ENCODE data around the gene TPP1. TPM values are rescaled to one million over a fixed set of nuclear protein-coding genes. Genes with fewer than 3 reads are reported as not detected.
A peak's percentile ranks its signal among the peaks of the same experiment; 100 is the strongest.

Gene TPP1
- total RNA-seq, 1 donor from 2014 or later: 15.7 TPM

GRCh38 chr11:6648501-6648900, 29.3 kb upstream of the TPP1 start:
- Histone ChIP-seq H3K4me1 (ENCODE audit: control insufficient read depth in 3 of 3, insufficient read depth in 3 of 3, low read length in 3 of 3) (peaks cover 35 to 40% (median 36%) of the 10 kb centered on the region in 3 donors), H3K27ac (ENCODE audit: low read depth, low read length) (peak overlapping the region; percentile 85), H3K9ac (ENCODE audit: low read depth in 1 of 3, low read length in 3 of 3) (no peak overlapping the region), H3K27me3 (ENCODE audit: control insufficient read depth in 3 of 3, insufficient read depth in 3 of 3, low read length in 3 of 3) (peaks cover 5 to 13% (median 7%) of the 10 kb centered on the region in 3 donors), H3K4me3 (ENCODE audit: low read length in 3 of 3) (no peak overlapping the region), H3K9me3 (ENCODE audit: control insufficient read depth in 3 of 3, low read length in 3 of 3) (no peaks in the 10 kb centered on the region), H3K36me3 (ENCODE audit: control insufficient read depth in 3 of 3, insufficient read depth in 3 of 3, low read length in 3 of 3) (no peaks in the 10 kb centered on the region)

- H3K27ac ChIP-seq (ENCODE audit: low read depth, low read length): peak overlapping the region; percentile 85
- H3K4me3 ChIP-seq (ENCODE audit: low read length in 3 of 3): no peak overlapping the region
- no peaks in the 10 kb centered on the region for H3K36me3 ChIP-seq (ENCODE audit: control insufficient read depth in 3 of 3, insufficient read depth in 3 of 3, low read length in 3 of 3)
- no peaks in the 10 kb centered on the region for H3K9me3 ChIP-seq (ENCODE audit: control insufficient read depth in 3 of 3, low read length in 3 of 3)
- peaks cover 34 to 36% (median 36%) of the 10 kb centered on the region in 3 donors for H3K4me1 ChIP-seq (ENCODE audit: control insufficient read depth in 3 of 3, insufficient read depth in 3 of 3, low read length in 3 of 3)
- no peak overlapping the region for H3K9ac ChIP-seq (ENCODE audit: low read depth in 1 of 3, low read length in 3 of 3)
- peaks cover 4 to 13% (median 5%) of the 10 kb centered on the region in 3 donors for H3K27me3 ChIP-seq (ENCODE audit: control insufficient read depth in 3 of 3, insufficient read depth in 3 of 3, low read length in 3 of 3)
Observed at GRCh38 chr11:6647836-6648235, 28.6 kb upstream of the TPP1 start.

GRCh38 chr11:6646918-6647679, 27.9 kb upstream of the TPP1 start:
- H3K36me3 ChIP-seq (ENCODE audit: control insufficient read depth in 3 of 3, insufficient read depth in 3 of 3, low read length in 3 of 3): no peaks in the 10 kb centered on the region
- peak overlapping the region in 2 of 3 donors; percentile 28 to 58 for H3K9ac ChIP-seq (ENCODE audit: low read depth in 1 of 3, low read length in 3 of 3)
- H3K9me3 ChIP-seq (ENCODE audit: control insufficient read depth in 3 of 3, low read length in 3 of 3): no peaks in the 10 kb centered on the region
- peaks cover 0 to 13% (median 5%) of the 10 kb centered on the region in 3 donors for H3K27me3 ChIP-seq (ENCODE audit: control insufficient read depth in 3 of 3, insufficient read depth in 3 of 3, low read length in 3 of 3)
- H3K4me1 ChIP-seq (ENCODE audit: control insufficient read depth in 3 of 3, insufficient read depth in 3 of 3, low read length in 3 of 3): peaks cover 31 to 36% (median 32%) of the 10 kb centered on the region in 3 donors
- H3K4me3 ChIP-seq (ENCODE audit: low read length in 3 of 3): peak overlapping the region in 2 of 3 donors; percentile 20 to 27
- H3K27ac ChIP-seq (ENCODE audit: low read depth, low read length): peak overlapping the region; percentile 85

GRCh38 chr11:6646576-6646917, 27.3 kb upstream of the TPP1 start:
- no peaks in the 10 kb centered on the region for H3K9me3 ChIP-seq (ENCODE audit: control insufficient read depth in 3 of 3, low read length in 3 of 3)
- H3K9ac ChIP-seq (ENCODE audit: low read depth in 1 of 3, low read length in 3 of 3): peak overlapping the region in 1 of 3 donors; percentile 40
- peaks cover 0 to 13% (median 5%) of the 10 kb centered on the region in 3 donors for H3K27me3 ChIP-seq (ENCODE audit: control insufficient read depth in 3 of 3, insufficient read depth in 3 of 3, low read length in 3 of 3)
- peaks cover 31 to 39% (median 32%) of the 10 kb centered on the region in 3 donors for H3K4me1 ChIP-seq (ENCODE audit: control insufficient read depth in 3 of 3, insufficient read depth in 3 of 3, low read length in 3 of 3)
- peak overlapping the region; percentile 26 to 52 (median 27) for H3K4me3 ChIP-seq (ENCODE audit: low read length in 3 of 3)
- H3K36me3 ChIP-seq (ENCODE audit: control insufficient read depth in 3 of 3, insufficient read depth in 3 of 3, low read length in 3 of 3): no peaks in the 10 kb centered on the region
- peak overlapping the region; percentile 85 for H3K27ac ChIP-seq (ENCODE audit: low read depth, low read length)

GRCh38 chr11:6646071-6646470, 26.8 kb upstream of the TPP1 start:
- peak overlapping the region; percentile 85 for H3K27ac ChIP-seq (ENCODE audit: low read depth, low read length)
- H3K4me1 ChIP-seq (ENCODE audit: control insufficient read depth in 3 of 3, insufficient read depth in 3 of 3, low read length in 3 of 3): peaks cover 31 to 42% (median 32%) of the 10 kb centered on the region in 3 donors
- no peaks in the 10 kb centered on the region for H3K9me3 ChIP-seq (ENCODE audit: control insufficient read depth in 3 of 3, low read length in 3 of 3)
- peak overlapping the region; percentile 26 to 52 (median 29) for H3K4me3 ChIP-seq (ENCODE audit: low read length in 3 of 3)
- H3K27me3 ChIP-seq (ENCODE audit: control insufficient read depth in 3 of 3, insufficient read depth in 3 of 3, low read length in 3 of 3): peaks cover 0 to 13% (median 5%) of the 10 kb centered on the region in 3 donors
- H3K9ac ChIP-seq (ENCODE audit: low read depth in 1 of 3, low read length in 3 of 3): peak overlapping the region in 1 of 3 donors; percentile 40
- H3K36me3 ChIP-seq (ENCODE audit: control insufficient read depth in 3 of 3, insufficient read depth in 3 of 3, low read length in 3 of 3): peaks cover 0 to under 1% (median 0%) of the 10 kb centered on the region in 3 donors

GRCh38 chr11:6642957-6643356, 23.7 kb upstream of the TPP1 start:
- Histone ChIP-seq H3K4me1 (ENCODE audit: control insufficient read depth in 3 of 3, insufficient read depth in 3 of 3, low read length in 3 of 3) (peaks cover 39 to 45% (median 41%) of the 10 kb centered on the region in 3 donors), H3K9ac (ENCODE audit: low read depth in 1 of 3, low read length in 3 of 3) (no peak overlapping the region), H3K9me3 (ENCODE audit: control insufficient read depth in 3 of 3, low read length in 3 of 3) (no peaks in the 10 kb centered on the region), H3K27me3 (ENCODE audit: control insufficient read depth in 3 of 3, insufficient read depth in 3 of 3, low read length in 3 of 3) (peaks cover 0 to 9% (median 5%) of the 10 kb centered on the region in 3 donors), H3K4me3 (ENCODE audit: low read length in 3 of 3) (no peak overlapping the region), H3K36me3 (ENCODE audit: control insufficient read depth in 3 of 3, insufficient read depth in 3 of 3, low read length in 3 of 3) (peaks cover 0 to 11% (median 7%) of the 10 kb centered on the region in 3 donors), H3K27ac (ENCODE audit: low read depth, low read length) (no peak overlapping the region)

GRCh38 chr11:6640985-6641701, 21.9 kb upstream of the TPP1 start:
- Histone ChIP-seq H3K27ac (ENCODE audit: low read depth, low read length) (no peak overlapping the region), H3K9me3 (ENCODE audit: control insufficient read depth in 3 of 3, low read length in 3 of 3) (no peaks in the 10 kb centered on the region), H3K27me3 (ENCODE audit: control insufficient read depth in 3 of 3, insufficient read depth in 3 of 3, low read length in 3 of 3) (peaks cover 0 to 5% (median 0%) of the 10 kb centered on the region in 3 donors), H3K36me3 (ENCODE audit: control insufficient read depth in 3 of 3, insufficient read depth in 3 of 3, low read length in 3 of 3) (peaks cover 0 to 11% (median 7%) of the 10 kb centered on the region in 3 donors), H3K4me3 (ENCODE audit: low read length in 3 of 3) (no peak overlapping the region), H3K4me1 (ENCODE audit: control insufficient read depth in 3 of 3, insufficient read depth in 3 of 3, low read length in 3 of 3) (peaks cover 36 to 40% (median 38%) of the 10 kb centered on the region in 3 donors), H3K9ac (ENCODE audit: low read depth in 1 of 3, low read length in 3 of 3) (no peak overlapping the region)

- Histone ChIP-seq H3K4me3 (ENCODE audit: low read length in 3 of 3) (no peak overlapping the region), H3K9me3 (ENCODE audit: control insufficient read depth in 3 of 3, low read length in 3 of 3) (no peaks in the 10 kb centered on the region), H3K4me1 (ENCODE audit: control insufficient read depth in 3 of 3, insufficient read depth in 3 of 3, low read length in 3 of 3) (peaks cover 35 to 40% (median 38%) of the 10 kb centered on the region in 3 donors), H3K36me3 (ENCODE audit: control insufficient read depth in 3 of 3, insufficient read depth in 3 of 3, low read length in 3 of 3) (peaks cover 0 to 11% (median 7%) of the 10 kb centered on the region in 3 donors), H3K27me3 (ENCODE audit: control insufficient read depth in 3 of 3, insufficient read depth in 3 of 3, low read length in 3 of 3) (peaks cover 0 to 5% (median 0%) of the 10 kb centered on the region in 3 donors), H3K9ac (ENCODE audit: low read depth in 1 of 3, low read length in 3 of 3) (no peak overlapping the region), H3K27ac (ENCODE audit: low read depth, low read length) (no peak overlapping the region)
Observed at GRCh38 chr11:6640036-6640984, 21.1 kb upstream of the TPP1 start.

- Histone ChIP-seq H3K27me3 (ENCODE audit: control insufficient read depth in 3 of 3, insufficient read depth in 3 of 3, low read length in 3 of 3) (no peaks in the 10 kb centered on the region), H3K27ac (ENCODE audit: low read depth, low read length) (peak overlapping the region; percentile 25), H3K9me3 (ENCODE audit: control insufficient read depth in 3 of 3, low read length in 3 of 3) (no peaks in the 10 kb centered on the region), H3K4me1 (ENCODE audit: control insufficient read depth in 3 of 3, insufficient read depth in 3 of 3, low read length in 3 of 3) (peaks cover 39 to 46% (median 41%) of the 10 kb centered on the region in 3 donors), H3K4me3 (ENCODE audit: low read length in 3 of 3) (peak overlapping the region in 1 of 3 donors; percentile 20), H3K9ac (ENCODE audit: low read depth in 1 of 3, low read length in 3 of 3) (no peak overlapping the region), H3K36me3 (ENCODE audit: control insufficient read depth in 3 of 3, insufficient read depth in 3 of 3, low read length in 3 of 3) (peaks cover 0 to 11% (median 11%) of the 10 kb centered on the region in 3 donors)
Observed at GRCh38 chr11:6638429-6638828, 19.2 kb upstream of the TPP1 start.
